Liver (tissue), 9 donors: ENCODE results near the gene TMEM186. TPM values are rescaled to one million over a fixed set of nuclear protein-coding genes. Genes with fewer than 3 reads are reported as not detected.

Experiments
- DNase-seq: peaks from one replicate; pipeline ENCODE4 v3.0.0-alpha.2; 2017; ENCODE audit warnings: low spot score
- H3K27ac ChIP-seq, 2 donors: one replicate each; pipeline ENCODE4 v1.7.0; 2013; ENCODE audit warnings: inconsistent platforms in 2 of 2, low read length in 2 of 2, control low read depth in 1 of 2, low read depth in 1 of 2, mild to moderate bottlenecking in 1 of 2
- H3K27me3 ChIP-seq, 4 donors: one replicate each; pipeline versions ENCODE4 v1.6.1 to v1.7.0; 2013; ENCODE audit warnings: low read length in 3 of 4, inconsistent platforms in 1 of 4, mild to moderate bottlenecking in 1 of 4, moderate library complexity in 1 of 4; ENCODE audit not compliant: control insufficient read depth in 4 of 4, insufficient read depth in 4 of 4
- H3K36me3 ChIP-seq, 4 donors: one replicate each; pipeline versions ENCODE4 v1.6.1 to v1.7.0; 2013; ENCODE audit warnings: low read length in 3 of 4, mild to moderate bottlenecking in 3 of 4, low read depth in 1 of 4, moderate library complexity in 1 of 4; ENCODE audit not compliant: control insufficient read depth in 4 of 4, insufficient read depth in 3 of 4
- H3K4me1 ChIP-seq, 4 donors: one replicate each; pipeline versions ENCODE4 v1.6.1 to v1.7.0; 2013; ENCODE audit warnings: low read length in 3 of 4, mild to moderate bottlenecking in 3 of 4, moderate library complexity in 1 of 4; ENCODE audit not compliant: control insufficient read depth in 4 of 4, insufficient read depth in 4 of 4
- H3K4me3 ChIP-seq, 3 donors: one replicate each; pipeline versions ENCODE4 v1.6.1 to v1.7.0; 2013; ENCODE audit warnings: low read length in 3 of 3, control low read depth in 1 of 3, low read depth in 1 of 3, mild to moderate bottlenecking in 1 of 3
- H3K9ac ChIP-seq, 2 donors: one replicate each; pipeline ENCODE4 v1.7.0; 2013; ENCODE audit warnings: low read length in 2 of 2, mild to moderate bottlenecking in 2 of 2, moderate library complexity in 2 of 2, control low read depth in 1 of 2, low read depth in 1 of 2
- H3K9me3 ChIP-seq, 4 donors: one replicate each; pipeline versions ENCODE4 v1.6.1 to v1.7.0; 2013; ENCODE audit warnings: low read length in 3 of 4; ENCODE audit not compliant: control insufficient read depth in 4 of 4
- CTCF ChIP-seq: fragments of 150-350 bp; IDR thresholded peaks from 2 replicates; pipeline ENCODE4 v1.5.1; 2017; ENCODE audit warnings: improper control_type of control experiment, low read depth, low read length; ENCODE audit not compliant: missing input control
- EGR1 ChIP-seq, 2 donors: IDR thresholded peaks; 2 replicates each; pipeline ENCODE4 v1.6.1; 2016 to 2018; ENCODE audit warnings: antibody characterized with exemption in 2 of 2, low read depth in 2 of 2
- FOXA2 ChIP-seq: IDR thresholded peaks from 2 replicates; pipeline ENCODE4 v1.6.1; 2016; ENCODE audit warnings: antibody characterized with exemption
- GABPA ChIP-seq, 2 donors: IDR thresholded peaks in 1 of 2; conservative IDR thresholded peaks in 1 of 2; 2 replicates each; pipeline ENCODE4 v1.6.1; 2016; ENCODE audit warnings: antibody characterized with exemption in 2 of 2, mild to moderate bottlenecking in 1 of 2, moderate library complexity in 1 of 2
- HNF4A ChIP-seq, 2 donors: conservative IDR thresholded peaks; 2 replicates each; pipeline ENCODE4 v1.6.1; 2016; ENCODE audit warnings: antibody characterized with exemption in 2 of 2, mild to moderate bottlenecking in 2 of 2
- HNF4G ChIP-seq: IDR thresholded peaks from 2 replicates; pipeline ENCODE4 v1.6.1; 2016; ENCODE audit warnings: antibody characterized with exemption
- JUND ChIP-seq, 2 donors: IDR thresholded peaks; 2 replicates each; pipeline ENCODE4 v1.6.1; 2016; ENCODE audit warnings: antibody characterized with exemption in 2 of 2
- MAX ChIP-seq: IDR thresholded peaks from 2 replicates; pipeline ENCODE4 v1.6.1; 2016; ENCODE audit warnings: antibody characterized with exemption
- NR2F2 ChIP-seq: IDR thresholded peaks from 2 replicates; pipeline ENCODE4 v1.6.1; 2016; ENCODE audit warnings: antibody characterized with exemption
- RAD21 ChIP-seq, 2 donors: IDR thresholded peaks; 2 replicates each; pipeline ENCODE4 v1.6.1; 2016; ENCODE audit warnings: antibody characterized with exemption in 2 of 2, mild to moderate bottlenecking in 2 of 2
- REST ChIP-seq: IDR thresholded peaks from 2 replicates; pipeline ENCODE4 v1.6.1; 2016; ENCODE audit warnings: antibody characterized with exemption, mild to moderate bottlenecking
- RXRA ChIP-seq, 2 donors: IDR thresholded peaks; 2 replicates each; pipeline ENCODE4 v1.6.1; 2017 to 2018; ENCODE audit warnings: antibody characterized with exemption in 2 of 2, mild to moderate bottlenecking in 1 of 2
- SP1 ChIP-seq: IDR thresholded peaks from 2 replicates; pipeline ENCODE4 v1.6.1; 2018; ENCODE audit warnings: antibody characterized with exemption, mild to moderate bottlenecking
- TAF1 ChIP-seq: conservative IDR thresholded peaks from 2 replicates; pipeline ENCODE4 v1.6.1; 2016; ENCODE audit warnings: antibody characterized with exemption, mild to moderate bottlenecking
- YY1 ChIP-seq: IDR thresholded peaks from 2 replicates; pipeline ENCODE4 v1.6.1; 2016; ENCODE audit warnings: antibody characterized with exemption, mild to moderate bottlenecking
- ZBTB33 ChIP-seq: IDR thresholded peaks from 2 replicates; pipeline ENCODE4 v1.6.1; 2016; ENCODE audit warnings: antibody characterized with exemption
- WGBS: extraction: QIAGEN DNeasy Blood & Tissue Kit; methylation state at CpG from one replicate; pipeline ENCODE4 v1.1.7; 2013; 5-methylcytosine and 5-hydroxymethylcytosine counted together
- polyA plus RNA-seq, 2 donors: library from polyadenylated mRNA; stranded (reverse) in 1 of 2; unstranded in 1 of 2; fragments of 200-250 nt in 1 of 2; fragments of >200 nt in 1 of 2; fragmentation: Nextera tagmentation in 1 of 2; extraction: Ambion mirVana in 1 of 2; gene quantifications; one replicate each; pipeline versions ENCODE4 v1.2.1 to v1.2.3, GENCODE V29; 2013 to 2015
- total RNA-seq, 2 donors: library from RNA; depleted of rRNA; stranded (reverse); fragments of >200 nt; gene quantifications; one replicate each; pipeline ENCODE4 v1.2.3, GENCODE V29; 2014
- donor health status: healthy.
- donor health status: healthy.
- donor health status: healthy.
- donor health status: healthy.
- donor health status: healthy.

TMEM186 gene
- total and polyA plus RNA-seq, 4 donors = 3.3 to 11.0 (median 7.1) TPM

- Histone ChIP-seq H3K36me3 (peaks cover 19 to 83% (median 54%) of the 10 kb centered on the region in 4 donors), H3K9ac (no peak overlapping the region), H3K27me3 (no peaks in the 10 kb centered on the region), H3K4me3 (no peak overlapping the region), H3K4me1 (no peaks in the 10 kb centered on the region), H3K27ac (no peak overlapping the region), H3K9me3 (no peaks in the 10 kb centered on the region)
- TF ChIP-seq GABPA (IDR thresholded peaks at IDR 0.05 in 1 of 2, conservative IDR thresholded peaks at IDR 0.05 in 1 of 2) (no peak), FOXA2 (no peak), RAD21 (IDR thresholded peaks at IDR 0.05) (no peak), NR2F2 (no peak), HNF4A (conservative IDR thresholded peaks at IDR 0.05) (no peak), EGR1 (IDR thresholded peaks at IDR 0.05; ENCODE audit: low read depth in 2 of 2) (no peak), SP1 (no peak), RXRA (IDR thresholded peaks at IDR 0.05) (no peak), HNF4G (no peak), MAX (no peak), YY1 (no peak), ZBTB33 (no peak)
- WGBS = 69% methylated on average over 3 of the region's 3 CpGs
- DNase-seq = no peak
Observed at GRCh38 chr16:8773537-8773936, 23.9 kb downstream of the TMEM186 start.

GRCh38 chr16:8768692-8769091 is 28.7 kb downstream of the TMEM186 start:
- WGBS = 92% methylated on average over 12 of the region's 12 CpGs
- H3K27me3 ChIP-seq = no peaks in the 10 kb centered on the region
- no peaks in the 10 kb centered on the region for H3K9me3 ChIP-seq
- no peaks in the 10 kb centered on the region for H3K4me1 ChIP-seq
- H3K27ac ChIP-seq = no peak overlapping the region
- H3K9ac ChIP-seq = no peak overlapping the region
- no peak overlapping the region for H3K4me3 ChIP-seq
- TF ChIP-seq YY1 (no peak), HNF4A (conservative IDR thresholded peaks at IDR 0.05) (no peak), HNF4G (no peak)
- DNase-seq = no peak
- H3K36me3 ChIP-seq = peaks cover 3 to 71% (median 45%) of the 10 kb centered on the region in 4 donors

- no peak for TF ChIP-seq GABPA (IDR thresholded peaks at IDR 0.05 in 1 of 2, conservative IDR thresholded peaks at IDR 0.05 in 1 of 2)
- TF ChIP-seq MAX = no peak
- TF ChIP-seq JUND (IDR thresholded peaks at IDR 0.05) = no peak
- TF ChIP-seq FOXA2 = no peak
- no peak for TF ChIP-seq CTCF
- TF ChIP-seq RXRA (IDR thresholded peaks at IDR 0.05) = no peak
- TF ChIP-seq EGR1 (IDR thresholded peaks at IDR 0.05; ENCODE audit: low read depth in 2 of 2) = no peak
- no peak for TF ChIP-seq REST
- TF ChIP-seq NR2F2 = no peak
- no peak for TF ChIP-seq TAF1
- TF ChIP-seq HNF4A (conservative IDR thresholded peaks at IDR 0.05) = no peak
- TF ChIP-seq ZBTB33 = no peak
- Histone ChIP-seq H3K27me3 (no peaks in the 10 kb centered on the region), H3K9ac (no peak overlapping the region), H3K4me1 (no peaks in the 10 kb centered on the region), H3K4me3 (no peak overlapping the region), H3K9me3 (no peaks in the 10 kb centered on the region), H3K27ac (no peak overlapping the region), H3K36me3 (peaks cover 2 to 68% (median 43%) of the 10 kb centered on the region in 4 donors)
- no peak for DNase-seq
- WGBS = 96% methylated on average over 12 of the region's 12 CpGs
Observed at GRCh38 chr16:8768283-8768682, 29.2 kb downstream of the TMEM186 start.
